Skeletal muscle satellite cell (primary cell): ENCODE measurements around the gene NSMCE1.

Experiments used
- H3K27me3 ChIP-seq: 2 replicates; pipeline ENCODE4 v1.7.0; 2013; ENCODE audit warnings: low read length; ENCODE audit not compliant: control insufficient read depth, insufficient read depth
- H3K36me3 ChIP-seq: 2 replicates; pipeline ENCODE4 v1.7.0; 2013; ENCODE audit warnings: mild to moderate bottlenecking, control low read depth, low read length; ENCODE audit not compliant: insufficient read depth
- H3K4me1 ChIP-seq: 2 replicates; pipeline ENCODE4 v1.7.0; 2013; ENCODE audit warnings: low read length; ENCODE audit not compliant: control insufficient read depth, insufficient read depth
- H3K4me2 ChIP-seq: 2 replicates; pipeline ENCODE4 v1.7.0; 2013; ENCODE audit warnings: mild to moderate bottlenecking, low read length
- H3K4me3 ChIP-seq: 2 replicates; pipeline ENCODE4 v1.7.0; 2013; ENCODE audit warnings: low read length
- H3K9ac ChIP-seq: 2 replicates; pipeline ENCODE4 v1.7.0; 2013; ENCODE audit warnings: mild to moderate bottlenecking, low read depth, low read length, moderate library complexity
- H3K9me3 ChIP-seq: replicated peaks from 2 replicates; pipeline ENCODE4 v1.7.0; 2013; ENCODE audit warnings: mild to moderate bottlenecking, control low read depth, low read length

NSMCE1 gene

DNA sequence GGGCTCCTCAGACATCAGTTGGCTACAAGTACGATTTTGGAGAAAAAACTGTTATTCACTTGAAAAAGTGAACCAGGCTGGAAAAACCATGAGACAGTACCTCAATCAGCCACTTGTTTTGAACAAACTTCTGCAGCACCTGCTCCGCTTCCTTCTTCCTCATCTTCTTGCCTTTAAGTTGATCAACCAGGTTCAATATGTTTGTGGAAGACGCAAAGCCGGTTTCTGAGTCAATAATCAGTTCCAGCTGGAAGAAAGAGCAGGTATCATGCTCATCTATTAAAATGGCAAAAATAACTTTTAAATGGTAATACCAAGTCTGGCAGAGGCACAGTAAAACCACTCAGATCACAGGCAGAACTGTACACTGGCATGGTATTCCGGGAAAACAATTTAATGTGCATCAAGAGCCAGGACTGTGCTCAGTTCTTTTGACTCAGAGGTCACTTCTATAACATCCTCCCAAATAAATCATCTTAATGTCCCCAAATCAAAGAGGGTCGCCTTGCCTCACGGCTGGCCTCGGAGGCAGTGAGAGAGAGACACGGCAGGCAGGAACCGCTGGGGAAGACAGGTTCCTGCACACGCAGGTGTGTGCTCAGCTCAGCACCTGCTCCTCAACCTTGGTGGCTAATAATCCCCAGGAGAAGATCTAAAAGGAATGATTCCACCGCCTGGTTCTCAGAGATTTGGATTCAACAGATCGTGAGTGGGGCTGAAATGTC lies 35.5 kb downstream of the NSMCE1 start:
- H3K36me3 ChIP-seq, result peaks cover 26% of the 10 kb centered on the region
- H3K27me3 ChIP-seq, result no peaks in the 10 kb centered on the region
- H3K9me3 ChIP-seq, result no peaks in the 10 kb centered on the region
- no peak overlapping the region for H3K9ac ChIP-seq
- no peak overlapping the region for H3K4me2 ChIP-seq
- no peak overlapping the region for H3K4me3 ChIP-seq
- peaks cover 38% of the 10 kb centered on the region for H3K4me1 ChIP-seq

DNA sequence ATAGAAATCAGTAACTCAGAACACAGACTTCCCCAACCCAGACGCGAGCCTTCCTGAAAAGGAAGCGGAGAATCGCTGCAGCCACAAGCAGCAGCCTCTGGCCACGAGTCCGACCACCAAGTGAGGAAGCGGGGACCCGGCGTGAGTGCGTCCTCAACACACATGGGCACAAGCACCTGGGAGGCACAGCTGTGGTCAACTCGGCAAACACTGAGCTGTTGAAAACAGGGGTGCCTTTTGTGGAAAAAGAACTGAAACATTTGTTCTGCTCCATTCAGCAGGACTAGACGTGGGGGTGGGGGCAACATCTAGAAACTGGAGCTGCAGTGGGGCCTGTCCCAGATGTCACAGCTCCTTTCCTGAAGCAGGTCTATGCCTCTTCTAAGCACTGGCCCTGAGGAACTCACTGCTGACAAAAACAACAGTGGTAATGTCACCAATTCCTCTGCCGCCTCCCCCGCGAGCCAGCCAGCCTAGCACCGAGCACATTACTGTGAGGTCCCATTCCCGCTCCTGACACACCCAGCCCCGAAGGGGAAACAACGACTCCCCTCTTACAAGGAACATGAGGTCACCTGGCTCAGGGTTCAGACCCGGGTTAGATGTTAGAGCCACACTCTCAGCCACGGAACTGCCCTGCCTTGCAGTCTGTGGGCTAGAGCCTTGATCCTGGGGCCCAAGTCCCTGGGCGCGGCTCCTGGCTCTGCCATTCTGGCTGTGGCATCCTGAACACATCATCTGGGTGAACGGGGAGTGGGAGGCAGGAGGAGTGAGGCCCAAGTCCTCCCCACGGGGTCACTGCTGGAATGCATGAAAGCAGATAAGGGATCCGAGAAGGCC lies 36.3 kb downstream of the NSMCE1 start:
- peaks cover 26% of the 10 kb centered on the region for H3K36me3 ChIP-seq
- no peak overlapping the region for H3K4me3 ChIP-seq
- no peaks in the 10 kb centered on the region for H3K27me3 ChIP-seq
- H3K9me3 ChIP-seq, result no peaks in the 10 kb centered on the region
- no peak overlapping the region for H3K4me2 ChIP-seq
- peaks cover 31% of the 10 kb centered on the region for H3K4me1 ChIP-seq
- H3K9ac ChIP-seq, result no peak overlapping the region

DNA sequence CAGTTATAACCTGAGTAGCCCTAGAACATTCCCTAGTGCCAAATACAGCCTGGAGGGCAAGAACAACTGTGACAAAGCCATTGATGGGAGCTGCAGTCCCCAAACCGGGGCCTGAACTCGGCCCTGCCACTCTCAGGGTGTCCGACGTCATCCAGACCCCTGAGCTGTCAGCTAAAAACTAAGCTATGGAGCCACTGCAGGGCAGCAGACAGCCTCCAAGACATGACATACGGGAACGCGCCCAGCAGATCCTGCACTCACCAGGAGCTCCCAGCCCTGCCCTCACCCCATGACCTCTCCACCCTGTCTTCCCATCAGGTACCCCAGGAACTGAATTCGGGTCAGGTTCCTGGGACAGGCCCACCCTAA lies 36.9 kb downstream of the NSMCE1 start:
- Histone ChIP-seq H3K4me1 (peaks cover 24% of the 10 kb centered on the region), H3K4me3 (no peak overlapping the region), H3K27me3 (no peaks in the 10 kb centered on the region), H3K4me2 (no peak overlapping the region), H3K36me3 (peaks cover 26% of the 10 kb centered on the region), H3K9me3 (no peaks in the 10 kb centered on the region), H3K9ac (no peak overlapping the region)

DNA sequence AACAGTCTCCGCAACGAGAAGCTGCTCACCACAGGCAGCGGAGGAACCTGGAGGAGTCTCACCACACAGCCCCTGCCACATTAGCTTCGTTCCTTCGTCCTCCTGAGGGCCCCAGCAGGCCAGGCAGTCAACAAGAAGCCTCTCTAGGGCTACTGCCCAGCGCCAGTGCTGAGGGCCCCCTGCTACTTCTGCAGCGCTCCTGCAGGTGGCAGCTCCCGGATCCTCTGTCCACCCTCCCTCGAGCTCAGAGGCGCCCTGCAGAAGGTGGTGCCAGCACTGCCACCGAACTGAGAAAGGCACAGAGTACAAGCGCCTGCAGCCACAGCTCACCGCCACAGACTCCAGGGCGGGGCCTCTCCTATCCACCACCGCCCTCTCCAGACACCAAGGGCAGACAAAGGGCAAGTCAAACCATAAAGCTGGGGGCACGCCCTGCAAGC lies 38.0 kb downstream of the NSMCE1 start:
- H3K9ac ChIP-seq, result no peak overlapping the region
- H3K27me3 ChIP-seq, result no peaks in the 10 kb centered on the region
- H3K4me1 ChIP-seq, result peaks cover 17% of the 10 kb centered on the region
- no peaks in the 10 kb centered on the region for H3K9me3 ChIP-seq
- H3K4me2 ChIP-seq, result no peak overlapping the region
- H3K4me3 ChIP-seq, result no peak overlapping the region
- H3K36me3 ChIP-seq, result peaks cover 35% of the 10 kb centered on the region

DNA sequence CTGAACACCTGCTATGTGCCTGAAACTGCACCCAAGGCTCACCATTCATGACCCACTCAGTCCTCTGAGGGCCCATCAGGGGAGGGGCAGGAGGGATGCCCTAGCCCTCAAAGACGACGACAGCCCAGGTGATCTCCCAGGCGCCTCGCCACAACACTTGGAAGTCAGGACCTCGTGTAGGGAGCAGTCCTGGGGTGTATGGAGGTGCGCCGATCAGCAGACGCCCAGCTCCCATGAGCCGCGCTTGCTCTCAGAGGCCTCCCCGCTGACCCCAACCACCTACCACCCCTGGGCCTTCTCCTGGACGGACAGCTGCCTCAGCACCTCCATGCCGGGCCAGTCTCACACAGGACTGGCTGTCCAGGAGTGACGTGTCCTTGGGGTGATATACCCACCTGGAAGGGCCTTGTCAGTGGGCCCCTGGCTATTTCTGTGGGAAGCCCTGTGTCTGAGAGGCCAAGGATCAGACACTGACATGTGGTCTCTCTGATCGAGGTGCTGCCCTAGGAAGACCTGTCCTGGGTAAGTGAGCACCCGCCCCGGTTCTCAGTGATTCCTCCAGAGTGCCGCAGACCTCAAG lies 38.6 kb downstream of the NSMCE1 start:
- H3K4me1 ChIP-seq, result peaks cover 12% of the 10 kb centered on the region
- H3K4me2 ChIP-seq, result no peak overlapping the region
- no peaks in the 10 kb centered on the region for H3K27me3 ChIP-seq
- no peak overlapping the region for H3K4me3 ChIP-seq
- H3K36me3 ChIP-seq, result peaks cover 37% of the 10 kb centered on the region
- H3K9ac ChIP-seq, result no peak overlapping the region
- H3K9me3 ChIP-seq, result no peaks in the 10 kb centered on the region

DNA sequence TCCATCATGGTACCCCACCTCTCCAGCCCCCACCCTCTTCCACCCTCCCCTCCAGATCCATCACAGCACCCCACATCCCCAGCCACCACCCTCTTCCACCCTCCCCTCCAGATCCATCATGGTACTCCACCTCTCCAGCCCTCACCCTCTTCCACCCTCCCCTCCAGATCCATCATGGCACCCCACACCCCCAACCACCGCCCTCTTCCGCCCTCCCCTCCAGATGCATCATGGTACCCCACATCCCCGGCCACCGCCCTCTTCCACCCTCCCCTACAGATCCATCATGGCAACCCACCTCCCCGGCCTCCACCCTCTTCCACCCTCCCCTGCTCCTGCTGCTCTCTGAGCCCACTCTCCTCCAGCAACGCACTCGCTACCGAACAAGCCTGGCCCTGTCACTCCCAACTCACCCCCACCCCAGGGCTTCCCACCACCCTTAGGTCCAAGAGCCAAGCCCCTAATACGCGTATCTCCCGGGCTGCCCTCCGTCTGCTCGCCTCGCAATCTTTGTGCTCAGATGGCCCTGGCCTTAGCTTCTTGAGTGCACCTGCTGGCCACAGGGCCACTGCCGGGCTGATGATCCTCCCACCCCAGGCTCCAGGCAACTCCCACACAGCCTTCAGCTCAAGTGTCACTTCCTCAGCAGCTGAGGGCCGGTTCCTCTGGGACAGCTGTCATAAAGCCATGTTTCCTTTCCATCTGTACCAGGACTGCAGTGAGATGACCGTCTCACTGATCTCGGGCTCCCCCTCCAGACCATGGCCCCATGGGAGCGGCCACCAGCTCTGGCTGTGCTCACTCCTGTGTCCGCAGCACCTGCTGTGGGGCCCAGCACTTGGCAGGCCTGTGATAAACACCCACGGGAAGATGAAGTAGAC lies 39.7 kb downstream of the NSMCE1 start:
- Histone ChIP-seq H3K9ac (no peak overlapping the region), H3K4me1 (peaks cover 10% of the 10 kb centered on the region), H3K9me3 (no peaks in the 10 kb centered on the region), H3K27me3 (no peaks in the 10 kb centered on the region), H3K36me3 (peaks cover 39% of the 10 kb centered on the region), H3K4me3 (no peak overlapping the region), H3K4me2 (no peak overlapping the region)

DNA sequence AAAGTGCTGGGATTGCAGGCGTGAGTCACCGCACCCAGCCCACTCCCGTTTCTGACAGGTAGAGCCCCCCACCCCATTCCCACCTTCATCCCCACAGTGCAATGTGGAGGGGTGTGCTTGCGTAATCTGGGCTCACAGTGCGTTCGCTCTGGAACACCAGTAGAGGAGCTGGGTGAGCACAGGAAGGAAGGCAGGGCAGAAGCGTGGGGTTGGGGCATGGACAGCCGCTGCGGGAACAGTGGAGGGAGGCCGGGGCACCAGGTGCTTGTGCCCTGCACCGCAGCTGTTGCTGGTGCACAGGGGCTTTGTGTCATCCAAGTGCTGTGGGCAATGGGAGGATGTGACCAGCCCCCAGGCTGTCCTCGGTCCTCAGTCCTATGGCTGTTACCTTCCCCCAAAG lies 40.5 kb downstream of the NSMCE1 start:
- Histone ChIP-seq H3K27me3 (no peaks in the 10 kb centered on the region), H3K9me3 (no peaks in the 10 kb centered on the region), H3K36me3 (peaks cover 35% of the 10 kb centered on the region), H3K4me3 (no peak overlapping the region), H3K4me1 (peaks cover 16% of the 10 kb centered on the region), H3K9ac (no peak overlapping the region), H3K4me2 (no peak overlapping the region)

DNA sequence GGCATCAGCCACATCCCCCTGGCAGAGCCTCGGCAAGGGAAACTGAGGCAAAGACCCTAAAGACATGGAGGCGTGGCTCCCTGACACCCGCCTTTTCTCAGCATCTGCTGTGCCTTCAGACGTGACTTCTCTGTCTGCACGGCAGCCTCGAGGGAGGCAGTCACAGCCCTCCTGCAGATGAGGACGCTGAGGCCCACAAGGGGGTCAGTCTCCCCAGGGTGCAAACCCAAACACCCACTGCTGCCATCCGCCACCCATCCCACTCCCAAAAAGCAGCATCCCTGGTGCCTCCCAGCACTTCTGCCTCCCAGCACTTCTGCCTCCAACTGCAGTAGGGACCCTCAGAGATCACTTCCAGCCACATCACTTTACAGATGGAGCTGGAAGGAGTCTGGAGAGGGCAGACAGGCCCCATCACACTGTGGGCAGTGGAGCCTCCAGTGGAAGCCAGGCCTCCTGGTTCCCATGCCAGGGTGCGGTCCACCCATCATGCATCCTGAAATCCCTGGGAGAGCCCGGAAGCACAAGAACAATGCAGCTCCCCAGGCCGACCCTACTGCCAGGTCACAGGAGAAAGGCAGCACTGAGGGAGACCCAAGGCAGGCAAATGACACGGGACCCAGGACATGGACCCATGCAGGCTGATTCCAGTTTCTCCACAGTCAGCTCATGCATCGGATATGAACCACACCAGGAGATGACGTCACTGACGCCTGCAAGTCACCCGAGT lies 41.4 kb downstream of the NSMCE1 start:
- peaks cover 29% of the 10 kb centered on the region for H3K36me3 ChIP-seq
- H3K27me3 ChIP-seq, result no peaks in the 10 kb centered on the region
- no peak overlapping the region for H3K9ac ChIP-seq
- no peaks in the 10 kb centered on the region for H3K9me3 ChIP-seq
- no peak overlapping the region for H3K4me3 ChIP-seq
- peaks cover 25% of the 10 kb centered on the region for H3K4me1 ChIP-seq
- H3K4me2 ChIP-seq, result no peak overlapping the region

DNA sequence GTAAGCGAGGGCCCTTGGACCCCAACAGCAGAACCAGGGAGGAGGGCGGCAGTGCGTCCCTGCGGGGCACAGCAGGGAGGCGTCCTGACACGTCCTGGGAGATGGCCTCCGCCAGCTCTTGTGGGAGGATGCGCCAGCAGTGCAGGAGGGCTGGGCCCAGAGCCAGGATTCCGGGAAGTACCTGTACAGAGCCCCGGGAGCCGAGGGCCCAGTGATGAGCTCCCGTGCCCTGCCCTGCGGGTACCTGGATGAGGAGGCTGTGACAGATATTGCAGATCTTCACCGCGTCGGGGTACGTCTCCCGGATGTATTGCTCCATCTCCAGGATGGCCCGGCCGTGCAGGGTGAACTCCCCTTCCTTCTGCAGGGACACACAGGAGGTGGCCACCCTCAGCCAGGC lies 42.1 kb downstream of the NSMCE1 start:
- Histone ChIP-seq H3K27me3 (no peaks in the 10 kb centered on the region), H3K4me2 (no peak overlapping the region), H3K4me1 (peaks cover 32% of the 10 kb centered on the region), H3K9me3 (no peaks in the 10 kb centered on the region), H3K4me3 (no peak overlapping the region), H3K9ac (no peak overlapping the region), H3K36me3 (peaks cover 28% of the 10 kb centered on the region)

DNA sequence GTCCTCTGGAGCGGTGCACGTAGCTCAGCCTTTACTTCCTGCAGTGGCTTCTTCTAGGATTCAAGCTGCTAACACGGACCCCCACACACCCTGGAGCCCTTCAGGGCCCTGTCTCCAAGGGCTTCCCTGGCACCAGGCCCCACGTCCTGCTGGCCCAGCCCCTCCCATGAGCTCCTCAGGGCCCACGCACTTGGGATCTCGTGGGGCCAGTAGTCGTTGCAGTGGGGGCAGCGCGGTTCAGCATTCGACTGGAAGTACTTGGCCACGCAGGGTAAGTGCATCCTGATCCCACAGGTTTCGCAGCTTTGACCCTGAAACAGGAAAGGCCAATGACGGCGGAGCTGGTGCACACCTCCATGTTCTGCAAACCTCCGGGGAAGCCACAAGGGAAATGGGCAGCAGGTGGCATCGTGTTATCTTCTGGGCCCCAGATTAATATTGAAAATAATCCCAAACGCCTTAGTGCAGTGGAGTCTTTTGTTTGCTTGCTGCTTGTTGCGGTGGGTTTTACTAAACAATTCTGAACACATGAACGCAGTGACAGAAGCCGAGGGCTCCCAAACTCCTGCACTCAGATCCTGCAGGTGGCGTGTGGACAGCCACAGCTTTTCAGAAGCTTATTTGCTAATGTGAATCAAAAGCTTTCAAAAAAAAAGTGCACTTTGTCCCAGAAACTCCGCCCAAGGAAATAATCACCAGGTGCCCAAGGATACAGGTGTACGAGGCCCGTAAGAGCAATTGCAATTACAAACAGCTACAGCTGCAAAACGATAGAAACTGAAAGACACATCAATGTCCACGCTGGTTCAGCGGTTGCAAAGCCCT lies 42.8 kb downstream of the NSMCE1 start:
- Histone ChIP-seq H3K9ac (no peak overlapping the region), H3K4me2 (no peak overlapping the region), H3K27me3 (no peaks in the 10 kb centered on the region), H3K36me3 (peaks cover 28% of the 10 kb centered on the region), H3K4me1 (peaks cover 32% of the 10 kb centered on the region), H3K9me3 (no peaks in the 10 kb centered on the region), H3K4me3 (no peak overlapping the region)
